ENCODE data around the gene LDLRAD4.

DNA sequence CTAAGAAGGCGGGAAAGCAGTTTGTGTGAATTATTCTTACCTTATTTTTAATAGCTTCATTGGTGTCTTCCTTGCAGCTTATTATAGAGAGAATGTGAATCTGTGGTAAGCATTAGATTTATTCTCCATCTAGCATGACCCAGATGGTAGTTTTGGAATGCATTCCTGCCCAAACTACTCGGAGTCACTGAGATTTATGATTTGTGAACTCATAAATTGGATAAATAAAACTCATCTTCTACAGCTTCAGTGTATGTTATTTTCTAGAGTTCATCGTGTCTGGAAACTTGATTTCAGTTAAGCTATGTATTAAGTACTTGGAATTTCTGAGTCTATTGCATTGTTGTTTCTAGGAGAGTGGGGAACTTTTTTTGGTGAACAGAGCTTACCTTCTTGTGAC lies 337.3 kb downstream of the LDLRAD4 start:
- TF ChIP-seq, protein P1, sequence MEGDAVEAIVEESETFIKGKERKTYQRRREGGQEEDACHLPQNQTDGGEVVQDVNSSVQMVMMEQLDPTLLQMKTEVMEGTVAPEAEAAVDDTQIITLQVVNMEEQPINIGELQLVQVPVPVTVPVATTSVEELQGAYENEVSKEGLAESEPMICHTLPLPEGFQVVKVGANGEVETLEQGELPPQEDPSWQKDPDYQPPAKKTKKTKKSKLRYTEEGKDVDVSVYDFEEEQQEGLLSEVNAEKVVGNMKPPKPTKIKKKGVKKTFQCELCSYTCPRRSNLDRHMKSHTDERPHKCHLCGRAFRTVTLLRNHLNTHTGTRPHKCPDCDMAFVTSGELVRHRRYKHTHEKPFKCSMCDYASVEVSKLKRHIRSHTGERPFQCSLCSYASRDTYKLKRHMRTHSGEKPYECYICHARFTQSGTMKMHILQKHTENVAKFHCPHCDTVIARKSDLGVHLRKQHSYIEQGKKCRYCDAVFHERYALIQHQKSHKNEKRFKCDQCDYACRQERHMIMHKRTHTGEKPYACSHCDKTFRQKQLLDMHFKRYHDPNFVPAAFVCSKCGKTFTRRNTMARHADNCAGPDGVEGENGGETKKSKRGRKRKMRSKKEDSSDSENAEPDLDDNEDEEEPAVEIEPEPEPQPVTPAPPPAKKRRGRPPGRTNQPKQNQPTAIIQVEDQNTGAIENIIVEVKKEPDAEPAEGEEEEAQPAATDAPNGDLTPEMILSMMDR (IDR thresholded peaks at IDR 0.05; ENCODE audit: borderline replicate concordance, extremely low read depth, low read length, poor library complexity, severe bottlenecking) = no peak
- no peak for TF ChIP-seq EZH2 (IDR thresholded peaks at IDR 0.05; ENCODE audit: borderline replicate concordance, low read depth, low read length, severe bottlenecking)

All from DND-41 (cell line).